NCI-H345 treated with DMSO at 0.1 percent for 48 hours (cell line): ENCODE measurements around the gene GTF2A2.
A peak's percentile ranks its signal among the peaks of the same experiment; 100 is the strongest.
"Not testable (repeated sequence)": the region's sequence is repeated elsewhere in the genome, so short reads cannot be mapped to it uniquely, and the experiment has no call there.

Source experiments
- DNase-seq: peaks from one replicate; lab custom pipeline; 2025; ENCODE audit not compliant: unreplicated experiment; lab: John Stamatoyannopoulos, UW

Gene GTF2A2

GRCh38 chr15:59674361-59674877 lies 17.1 kb upstream of the GTF2A2 start:
- no peak for DNase-seq

GRCh38 chr15:59668556-59668955 lies 11.2 kb upstream of the GTF2A2 start:
- DNase-seq: no peak

GRCh38 chr15:59662260-59662659 lies 4.9 kb upstream of the GTF2A2 start:
- no peak for DNase-seq

GRCh38 chr15:59659366-59659765 lies 2.1 kb upstream of the GTF2A2 start:
- no peak for DNase-seq

GRCh38 chr15:59657635-59658125 lies 365 bp upstream of the GTF2A2 start:
- peak; percentile 59 for DNase-seq

DNA sequence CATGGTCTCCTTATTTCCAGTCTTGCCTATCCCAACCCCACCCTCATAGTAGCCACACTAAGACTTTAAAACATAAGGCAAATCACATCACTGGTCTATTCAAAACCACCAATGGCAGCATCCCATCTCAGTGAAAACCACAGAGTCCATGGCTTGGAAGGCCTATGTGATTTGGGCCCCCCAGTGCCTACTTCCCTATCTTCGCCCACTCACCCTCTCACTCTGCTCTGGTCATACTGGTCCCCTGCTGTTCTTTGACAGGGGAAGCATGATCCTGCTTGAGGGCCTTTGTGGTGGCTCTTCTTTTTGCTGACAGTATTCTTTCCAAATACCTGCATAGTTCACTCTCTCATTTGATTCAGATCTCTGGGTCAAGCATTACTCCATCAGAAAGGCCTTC lies 3.3 kb downstream of the GTF2A2 start:
- DNase-seq: no peak

- DNase-seq: no peak
These were observed 7.7 kb downstream of the GTF2A2 start for GRCh38 chr15:59649603-59650002.

- DNase-seq: no peak
These were observed 10.2 kb downstream of the GTF2A2 start for GRCh38 chr15:59647085-59647484.

GRCh38 chr15:59646277-59646676 lies 11.0 kb downstream of the GTF2A2 start:
- DNase-seq: no peak

DNA sequence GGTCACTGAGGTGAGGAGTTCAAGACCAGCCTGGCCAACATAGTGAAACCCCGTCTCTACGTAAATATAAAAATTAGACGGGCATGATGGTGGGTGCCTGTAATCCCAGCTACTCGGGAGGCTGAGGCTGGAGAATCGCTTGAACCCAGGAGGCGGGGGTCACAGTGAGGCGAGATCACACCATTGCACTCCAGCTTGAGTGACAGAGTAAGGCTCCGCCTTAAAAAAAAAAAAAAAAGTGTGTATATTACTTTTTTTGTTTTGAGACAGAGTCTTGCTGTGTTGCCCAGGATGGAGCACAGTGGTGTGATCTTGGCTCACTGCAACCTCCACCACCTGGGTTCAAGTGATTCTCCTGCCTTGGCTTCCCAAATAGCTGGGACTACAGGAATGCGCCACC lies 11.5 kb downstream of the GTF2A2 start:
- DNase-seq: not testable (repeated sequence)

GRCh38 chr15:59644756-59645155 lies 12.6 kb downstream of the GTF2A2 start:
- DNase-seq: no peak

GRCh38 chr15:59642351-59642750 lies 15.0 kb downstream of the GTF2A2 start:
- no peak for DNase-seq

DNA sequence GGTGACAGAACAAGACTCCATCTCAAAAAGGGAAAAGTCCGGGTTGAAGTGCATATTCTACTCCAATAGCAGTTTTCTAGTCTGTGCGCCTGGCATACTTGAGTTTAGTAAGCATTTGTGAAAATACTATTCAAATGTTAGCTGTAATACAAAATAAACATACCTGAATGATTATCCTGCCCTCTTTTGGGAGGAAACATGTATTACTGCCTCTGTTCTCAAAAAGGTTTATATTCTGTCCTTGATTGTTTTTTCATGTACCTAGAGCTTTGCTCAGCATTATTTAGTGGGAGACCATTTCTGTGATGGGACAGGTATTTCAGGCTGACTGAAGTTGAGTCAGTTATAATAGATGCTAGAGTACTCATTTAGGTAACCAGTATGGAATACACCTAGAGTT lies 19.8 kb downstream of the GTF2A2 start:
- DNase-seq: not testable (repeated sequence)

GRCh38 chr15:59636184-59636583 lies 21.1 kb downstream of the GTF2A2 start:
- no peak for DNase-seq

GRCh38 chr15:59632714-59633113 lies 24.6 kb downstream of the GTF2A2 start:
- no peak for DNase-seq

- no peak for DNase-seq
These were observed 35.0 kb downstream of the GTF2A2 start for GRCh38 chr15:59622289-59622688.

- no peak for DNase-seq
These were observed 38.9 kb downstream of the GTF2A2 start for GRCh38 chr15:59618406-59618805.

DNA sequence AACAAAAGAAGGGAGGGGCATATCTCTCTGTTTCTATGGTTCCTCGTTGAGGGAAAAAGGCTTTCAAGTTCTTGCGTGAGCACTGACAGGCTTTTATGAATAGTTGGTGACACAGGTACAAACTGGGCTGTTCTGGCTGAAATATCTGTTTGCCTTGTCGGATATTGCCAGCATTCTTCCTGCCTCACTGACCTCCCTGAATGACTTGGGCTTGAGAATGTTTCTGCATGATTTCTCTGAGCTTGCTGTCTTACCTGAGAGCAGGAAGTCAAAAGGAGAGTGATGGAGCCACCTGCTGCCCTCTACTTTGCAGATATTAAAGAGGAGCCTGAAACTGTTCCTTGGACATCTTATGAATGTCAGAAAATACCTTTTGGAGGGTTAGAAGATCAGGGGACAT lies 40.9 kb downstream of the GTF2A2 start:
- no peak for DNase-seq

GRCh38 chr15:59615661-59616060 lies 41.7 kb downstream of the GTF2A2 start:
- DNase-seq: no peak

GRCh38 chr15:59614153-59614552 lies 43.2 kb downstream of the GTF2A2 start:
- no peak for DNase-seq

DNA sequence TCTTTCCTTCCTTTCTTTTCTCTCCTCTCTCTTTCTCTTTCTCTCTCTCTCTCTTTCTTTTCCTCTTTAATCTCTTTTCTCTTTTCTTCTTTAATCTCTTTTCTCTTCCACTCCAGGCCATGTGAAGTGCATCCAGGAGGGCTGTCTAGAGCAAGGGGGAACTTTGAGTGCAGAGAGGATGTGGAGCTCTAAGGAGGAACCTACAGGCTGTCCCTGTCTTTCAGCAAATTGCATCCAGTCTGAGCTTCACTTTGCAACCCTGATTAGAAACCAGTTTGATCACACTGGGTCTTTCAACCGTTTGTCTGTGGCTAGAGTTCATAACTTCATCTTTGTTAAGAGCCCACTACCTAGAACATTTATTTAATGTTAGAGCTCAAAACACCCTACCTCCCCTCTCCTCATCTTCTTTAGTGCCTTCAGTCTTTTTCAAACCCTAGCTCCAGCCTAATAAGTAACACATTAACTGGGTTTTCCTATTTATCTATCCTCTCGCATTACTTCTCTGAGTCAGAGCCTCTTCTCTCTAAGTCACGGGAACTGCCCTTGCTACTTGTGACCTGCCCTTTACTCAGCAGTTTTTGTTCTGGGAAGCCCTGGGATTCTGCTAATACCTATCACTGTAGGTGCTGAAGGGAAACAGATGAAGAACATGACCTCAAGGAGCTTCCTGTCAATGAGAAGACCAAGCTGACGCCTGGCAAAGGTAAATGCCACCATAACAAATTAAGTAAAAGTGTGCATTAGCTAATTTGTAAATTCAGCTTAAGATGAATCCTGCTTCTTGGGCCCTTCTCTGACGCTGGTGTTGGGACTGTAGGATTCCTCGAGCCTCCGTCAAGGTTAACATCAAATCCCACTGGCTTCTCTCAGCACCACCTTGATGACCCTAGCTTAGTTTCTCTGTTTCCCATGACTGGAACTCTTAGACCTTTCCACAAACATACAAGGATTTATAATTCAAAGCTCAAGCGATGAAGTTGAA lies 45.7 kb downstream of the GTF2A2 start, which contains the start of gene GCNT3:
Gene GCNT3 (plus strand): TSS at position 508 of the 985 bp plus-strand sequence. CDS start 6,456 bp downstream, outside the sequence.
- DNase-seq: no peak
